AG04450 (cell line): ENCODE measurements around the gene FKBP14. TPM values are rescaled to one million over a fixed set of nuclear protein-coding genes. Genes with fewer than 3 reads are reported as not detected.

ENCODE experiments used
- CTCF ChIA-PET: fragments of 300-600, 350-600 bp; formaldehyde crosslinking; extraction: SDS; loops from one replicate; lab custom pipeline; 2022; ENCODE audit warnings: antibody characterized with exemption, inconsistent platforms; lab: Charles Lee
- POLR2A ChIA-PET: fragments of 350-600 bp; formaldehyde crosslinking; extraction: SDS; loops from one replicate; lab custom pipeline; 2021; ENCODE audit warnings: antibody characterized with exemption, inconsistent platforms; lab: Yijun Ruan, JAX
- DNase-seq: peaks from one replicate; pipeline ENCODE4 v3.0.0-alpha.2; 2011; ENCODE audit warnings: low read depth, low spot score
- H3K27ac ChIP-seq: one replicate; pipeline ENCODE4 v1.5.1; 2012; ENCODE audit warnings: low read depth, low read length, control low read depth
- H3K27me3 ChIP-seq: one replicate; pipeline ENCODE4 v1.6.0; 2012; ENCODE audit warnings: low read length; ENCODE audit not compliant: control insufficient read depth, insufficient read depth
- H3K4me3 ChIP-seq: 2 replicates; pipeline ENCODE4 v1.5.1; 2011; ENCODE audit warnings: mild to moderate bottlenecking, low read depth, low read length, control low read depth
- H3K9me3 ChIP-seq: 2 replicates; pipeline ENCODE4 v1.5.1; 2012; ENCODE audit warnings: low read length; ENCODE audit not compliant: control insufficient read depth, insufficient read depth
- polyA plus RNA-seq: library from polyadenylated mRNA; depleted of rRNA; stranded (reverse); fragments of >200 nt; gene quantifications from 2 replicates; pipeline ENCODE4 v1.2.3, GENCODE V29; 2011
- TF ChIP-seq, protein P1 (sequence below): IDR thresholded peaks from 2 replicates; pipeline ENCODE4 v1.5.1; 2011; ENCODE audit warnings: low read depth, low read length, control low read depth, inconsistent platforms

FKBP14 gene
- polyA plus RNA-seq, 1 experiment: 54.6 TPM

DNA sequence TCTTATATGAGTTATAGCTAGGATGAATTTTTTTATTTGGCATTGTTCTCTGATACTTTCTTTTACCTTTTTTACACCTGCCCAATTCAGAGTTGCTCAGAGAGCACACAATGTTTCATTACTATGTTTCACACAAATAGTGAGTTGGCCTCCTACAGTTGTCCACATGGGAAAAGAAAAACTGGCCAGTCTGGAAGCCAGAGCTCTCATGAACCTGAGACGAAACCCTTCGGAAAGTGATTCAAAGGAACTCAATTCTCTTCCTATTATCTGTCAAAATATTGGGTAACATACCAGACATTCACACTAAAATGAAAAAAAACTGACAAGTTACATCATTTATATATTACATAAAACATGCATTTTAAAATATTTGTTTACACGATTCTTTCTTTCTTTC is 52.2 kb downstream of the FKBP14 start:
- ChIA-PET CTCF (no interaction called here), POLR2A (no interaction called here)
- no peak overlapping the region for H3K27ac ChIP-seq

DNA sequence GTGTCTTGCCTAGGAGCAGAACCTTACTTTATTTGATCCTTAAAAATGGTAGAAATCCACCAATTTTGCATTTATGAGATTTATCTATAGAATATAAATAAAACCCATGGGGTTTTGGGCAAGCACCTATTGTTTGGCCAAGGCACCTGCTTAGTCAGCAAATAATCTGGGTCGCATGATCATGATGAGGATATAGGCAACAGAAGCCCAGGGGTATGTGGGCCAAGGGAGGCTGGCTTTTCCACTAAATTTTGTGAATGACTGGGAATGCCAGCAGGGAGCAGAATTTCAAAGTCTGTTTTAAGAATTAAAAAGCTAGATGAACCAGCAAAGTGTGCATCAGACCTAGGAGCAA is 54.2 kb downstream of the FKBP14 start:
- Histone ChIP-seq H3K9me3 (no peaks in the 10 kb centered on the region), H3K4me3 (no peak overlapping the region), H3K27me3 (no peaks in the 10 kb centered on the region), H3K27ac (no peak overlapping the region)
- no peak for DNase-seq
- POLR2A ChIA-PET: no interaction called here
- CTCF ChIA-PET: interaction anchor here (1.0 to 1.2 kb wide), 2 partner anchors 9 to 90 kb away, joined by 3 read pairs; no protein-coding TSS in a partner anchor
- TF ChIP-seq, protein P1, sequence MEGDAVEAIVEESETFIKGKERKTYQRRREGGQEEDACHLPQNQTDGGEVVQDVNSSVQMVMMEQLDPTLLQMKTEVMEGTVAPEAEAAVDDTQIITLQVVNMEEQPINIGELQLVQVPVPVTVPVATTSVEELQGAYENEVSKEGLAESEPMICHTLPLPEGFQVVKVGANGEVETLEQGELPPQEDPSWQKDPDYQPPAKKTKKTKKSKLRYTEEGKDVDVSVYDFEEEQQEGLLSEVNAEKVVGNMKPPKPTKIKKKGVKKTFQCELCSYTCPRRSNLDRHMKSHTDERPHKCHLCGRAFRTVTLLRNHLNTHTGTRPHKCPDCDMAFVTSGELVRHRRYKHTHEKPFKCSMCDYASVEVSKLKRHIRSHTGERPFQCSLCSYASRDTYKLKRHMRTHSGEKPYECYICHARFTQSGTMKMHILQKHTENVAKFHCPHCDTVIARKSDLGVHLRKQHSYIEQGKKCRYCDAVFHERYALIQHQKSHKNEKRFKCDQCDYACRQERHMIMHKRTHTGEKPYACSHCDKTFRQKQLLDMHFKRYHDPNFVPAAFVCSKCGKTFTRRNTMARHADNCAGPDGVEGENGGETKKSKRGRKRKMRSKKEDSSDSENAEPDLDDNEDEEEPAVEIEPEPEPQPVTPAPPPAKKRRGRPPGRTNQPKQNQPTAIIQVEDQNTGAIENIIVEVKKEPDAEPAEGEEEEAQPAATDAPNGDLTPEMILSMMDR: no peak

More for the DNA sequence above, 52.2 kb downstream of the FKBP14 start:
- no peak for DNase-seq
- TF ChIP-seq, protein P1: no peak
- H3K27me3 ChIP-seq: no peaks in the 10 kb centered on the region
- no peaks in the 10 kb centered on the region for H3K9me3 ChIP-seq
- H3K4me3 ChIP-seq: no peak overlapping the region

DNA sequence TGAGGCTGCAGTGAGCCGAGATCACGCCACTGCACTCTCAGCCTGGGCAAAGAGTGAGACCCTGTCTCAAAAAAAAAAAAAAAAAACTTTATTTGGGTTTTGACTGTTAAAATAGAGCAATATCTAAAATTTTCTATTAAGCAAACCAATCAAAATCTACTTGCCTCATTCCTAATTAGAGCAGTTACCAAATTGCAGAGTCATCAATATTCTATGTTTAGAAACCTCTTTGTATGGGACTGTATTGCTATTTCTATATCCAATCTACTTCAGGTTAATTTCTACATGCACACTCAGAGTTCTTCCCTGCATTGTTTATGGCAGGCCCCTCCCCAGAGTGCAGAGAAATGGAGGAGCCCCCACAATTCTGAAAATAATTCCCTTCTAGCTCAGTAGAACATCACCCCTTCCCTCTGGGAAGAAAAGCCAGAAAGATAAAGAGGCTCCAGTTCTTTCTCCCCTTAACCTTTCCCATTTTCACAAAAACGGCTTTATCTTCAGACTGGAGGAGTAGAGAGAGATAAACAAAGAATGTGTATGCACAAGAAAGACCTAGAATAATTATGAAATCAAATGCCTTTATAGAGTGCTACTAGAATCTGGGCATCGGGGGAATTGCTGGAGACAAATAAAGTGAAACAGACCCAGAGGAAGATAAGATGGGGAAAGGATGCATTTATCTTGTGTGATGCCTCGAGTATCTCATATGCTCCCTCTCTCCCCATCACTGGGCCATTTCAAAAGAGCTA is 54.8 kb downstream of the FKBP14 start:
- Histone ChIP-seq H3K9me3 (no peaks in the 10 kb centered on the region), H3K27ac (no peak overlapping the region), H3K27me3 (no peaks in the 10 kb centered on the region), H3K4me3 (no peak overlapping the region)
- DNase-seq: no peak
- CTCF ChIA-PET: interaction anchor here (1.2 kb wide), 1 partner anchor 442 kb away, joined by 3 read pairs; no protein-coding TSS in a partner anchor
- POLR2A ChIA-PET: no interaction called here
- TF ChIP-seq, protein P1: no peak

DNA sequence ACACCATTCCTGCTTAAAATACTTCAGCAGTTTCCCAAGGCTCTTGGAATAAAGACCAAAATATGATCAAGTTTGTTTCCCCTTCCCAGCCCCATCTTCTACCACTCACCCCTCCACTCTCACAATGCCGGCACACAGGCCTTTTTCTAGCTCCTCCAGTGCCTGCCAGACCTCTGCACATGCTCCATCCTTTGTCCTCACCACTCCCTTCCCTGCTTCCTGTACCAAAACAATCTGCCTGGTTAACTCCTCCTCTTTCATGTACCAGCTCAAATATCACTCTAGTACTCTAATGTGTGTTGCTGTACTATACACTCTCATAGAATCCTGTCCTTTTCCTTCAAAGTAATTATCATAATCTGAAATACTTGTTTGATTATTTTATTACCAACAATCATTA is 56.3 kb downstream of the FKBP14 start:
- H3K9me3 ChIP-seq: no peaks in the 10 kb centered on the region
- H3K27me3 ChIP-seq: no peaks in the 10 kb centered on the region
- TF ChIP-seq, protein P1: no peak
- DNase-seq: no peak
- POLR2A ChIA-PET: no interaction called here
- no peak overlapping the region for H3K4me3 ChIP-seq
- CTCF ChIA-PET: interaction anchor here (1.2 to 2.0 kb wide), 2 partner anchors 49 to 443 kb away, joined by 3 to 8 read pairs; no protein-coding TSS in a partner anchor
- H3K27ac ChIP-seq: no peak overlapping the region

DNA sequence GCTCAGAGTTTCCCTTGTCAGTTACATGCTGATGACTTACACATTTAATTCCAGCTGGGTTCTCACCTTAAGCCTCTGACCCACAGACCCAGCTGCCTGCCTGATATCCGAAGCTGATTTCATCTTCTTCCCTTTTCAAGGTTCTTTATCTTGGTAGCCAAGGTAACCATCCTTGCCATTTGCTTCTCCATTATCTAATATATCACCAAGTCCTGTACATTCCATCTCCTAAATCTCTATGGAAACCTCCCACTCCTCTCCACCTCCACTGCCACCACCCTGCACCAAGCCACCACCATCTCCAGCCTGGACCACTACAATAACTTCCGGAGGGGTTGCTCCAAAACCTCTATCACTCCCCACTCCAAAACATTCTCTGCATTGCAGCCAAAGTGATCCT is 56.8 kb downstream of the FKBP14 start:
- ChIA-PET POLR2A (no interaction called here), CTCF (interaction anchor here (2.0 kb wide), 1 partner anchor 49 kb away, joined by 8 read pairs; no protein-coding TSS in a partner anchor)
- H3K27me3 ChIP-seq: no peaks in the 10 kb centered on the region
- TF ChIP-seq, protein P1: no peak
- no peak overlapping the region for H3K27ac ChIP-seq
- no peak for DNase-seq
- no peak overlapping the region for H3K4me3 ChIP-seq
- H3K9me3 ChIP-seq: no peaks in the 10 kb centered on the region
